ENCODE results near the gene FLYWCH1. TPM values are rescaled to one million over a fixed set of nuclear protein-coding genes. Genes with fewer than 3 reads are reported as not detected.

FLYWCH1 gene
- total and polyA plus RNA-seq, 2 donors (not counting 1 experiment from before 2014, with no cell fraction given), result 78.3 to 120 TPM

- TF ChIP-seq, protein P1, sequence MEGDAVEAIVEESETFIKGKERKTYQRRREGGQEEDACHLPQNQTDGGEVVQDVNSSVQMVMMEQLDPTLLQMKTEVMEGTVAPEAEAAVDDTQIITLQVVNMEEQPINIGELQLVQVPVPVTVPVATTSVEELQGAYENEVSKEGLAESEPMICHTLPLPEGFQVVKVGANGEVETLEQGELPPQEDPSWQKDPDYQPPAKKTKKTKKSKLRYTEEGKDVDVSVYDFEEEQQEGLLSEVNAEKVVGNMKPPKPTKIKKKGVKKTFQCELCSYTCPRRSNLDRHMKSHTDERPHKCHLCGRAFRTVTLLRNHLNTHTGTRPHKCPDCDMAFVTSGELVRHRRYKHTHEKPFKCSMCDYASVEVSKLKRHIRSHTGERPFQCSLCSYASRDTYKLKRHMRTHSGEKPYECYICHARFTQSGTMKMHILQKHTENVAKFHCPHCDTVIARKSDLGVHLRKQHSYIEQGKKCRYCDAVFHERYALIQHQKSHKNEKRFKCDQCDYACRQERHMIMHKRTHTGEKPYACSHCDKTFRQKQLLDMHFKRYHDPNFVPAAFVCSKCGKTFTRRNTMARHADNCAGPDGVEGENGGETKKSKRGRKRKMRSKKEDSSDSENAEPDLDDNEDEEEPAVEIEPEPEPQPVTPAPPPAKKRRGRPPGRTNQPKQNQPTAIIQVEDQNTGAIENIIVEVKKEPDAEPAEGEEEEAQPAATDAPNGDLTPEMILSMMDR (IDR thresholded peaks at IDR 0.05), result no peak
- no peak for TF ChIP-seq EZH2 (IDR thresholded peaks at IDR 0.05; ENCODE audit: borderline replicate concordance, insufficient read depth, low read depth, low read length, poor library complexity, severe bottlenecking)
- Mint-ChIP-seq H3K27ac (peak overlapping the region; percentile 79), H3K4me1 (peaks cover 12% of the 10 kb centered on the region), H3K27me3 (no peaks in the 10 kb centered on the region), H3K4me3 (peak overlapping the region; percentile 97), H3K9me3 (ENCODE audit: insufficient read depth) (no peaks in the 10 kb centered on the region)
- H3K9me3 ChIP-seq (ENCODE audit: control extremely low read depth in 1 of 3, control insufficient read depth in 2 of 3, insufficient read depth in 1 of 3, low read length in 2 of 3), result peaks cover 0 to 7% (median 0%) of the 10 kb centered on the region in 3 donors
- ChIA-PET POLR2A (interaction anchor here (0.7 to 2.0 kb wide), 8 partner anchors 11 to 919 kb away, joined by 3 to 18 read pairs (median 4); partner anchors contain the start of genes ELOB, FLYWCH1 and RPS2), CTCF (interaction anchor here (0.6 to 2.6 kb wide), 10 partner anchors 9 to 45 kb away, joined by 4 to 22 read pairs (median 6); partner anchors contain the start of gene FLYWCH1)
- H4K20me1 ChIP-seq (ENCODE audit: control insufficient read depth, insufficient read depth, low read length, poor library complexity, severe bottlenecking), result no peaks in the 10 kb centered on the region
- ATAC-seq (ENCODE audit: low read depth), result no peak
- H3K79me2 ChIP-seq (ENCODE audit: control insufficient read depth, insufficient read depth, low read length), result peaks cover 14% of the 10 kb centered on the region
- H3K27me3 ChIP-seq (replicated peaks in 1 of 4; ENCODE audit: control extremely low read depth in 1 of 4, control insufficient read depth in 3 of 4, insufficient read depth in 4 of 4, low read length in 3 of 4), result peaks cover 0 to 2% (median 0%) of the 10 kb centered on the region in 4 experiments
- peak overlapping the region; percentile 5 to 85 (median 77) for H3K4me3 ChIP-seq (ENCODE audit: control extremely low read depth in 1 of 5, extremely low read depth in 1 of 5, insufficient read depth in 1 of 5, low read depth in 2 of 5, low read length in 4 of 5)
- H3K36me3 ChIP-seq (replicated peaks in 1 of 2; ENCODE audit: control extremely low read depth in 1 of 2, control insufficient read depth in 1 of 2, extremely low read depth in 1 of 2, insufficient read depth in 2 of 2, low read length in 1 of 2), result no peaks in the 10 kb centered on the region
- H3K9ac ChIP-seq (ENCODE audit: low read length), result peak overlapping the region; percentile 79
- peak overlapping the region; percentile 99 for H2AFZ ChIP-seq (ENCODE audit: insufficient read depth, low read depth, low read length, poor library complexity, severe bottlenecking)
- peaks cover 6 to 14% of the 10 kb centered on the region in 2 donors for H3K4me1 ChIP-seq (ENCODE audit: control insufficient read depth in 2 of 2, insufficient read depth in 2 of 2, low read length in 2 of 2)
- under 1% methylated on average over 31 of the region's 31 CpGs for WGBS (ENCODE audit: insufficient coverage)
- no peak for DNase-seq
- peak overlapping the region; percentile 92 for H3K4me2 ChIP-seq (replicated peaks; ENCODE audit: low read depth, low read length, poor library complexity, severe bottlenecking)
- intact Hi-C loops (cut with micrococcal nuclease), result loop anchor here (1.0 to 5.0 kb wide), 8 partner anchors 8 to 239 kb away; partner anchors contain the start of genes FLYWCH1, PKMYT1 and SRRM2
- H3K27ac ChIP-seq (ENCODE audit: low read length in 2 of 2), result peak overlapping the region; percentile 74 to 86
Observed at GRCh38 chr16:2883458-2883908, 28.2 kb upstream of the FLYWCH1 start.

- ChIA-PET POLR2A (interaction anchor here (0.6 to 0.9 kb wide), 3 partner anchors 12 to 27 kb away, joined by 3 to 4 read pairs (median 3); no protein-coding TSS in a partner anchor), CTCF (interaction anchor here (0.6 to 2.6 kb wide), 6 partner anchors 10 to 45 kb away, joined by 4 to 19 read pairs (median 9); partner anchors contain the start of gene FLYWCH1)
- Histone ChIP-seq H3K36me3 (replicated peaks in 1 of 2; ENCODE audit: control extremely low read depth in 1 of 2, control insufficient read depth in 1 of 2, extremely low read depth in 1 of 2, insufficient read depth in 2 of 2, low read length in 1 of 2) (no peaks in the 10 kb centered on the region), H3K4me1 (ENCODE audit: control insufficient read depth in 2 of 2, insufficient read depth in 2 of 2, low read length in 2 of 2) (peaks cover 6 to 14% of the 10 kb centered on the region in 2 donors), H4K20me1 (ENCODE audit: control insufficient read depth, insufficient read depth, low read length, poor library complexity, severe bottlenecking) (no peaks in the 10 kb centered on the region), H3K27ac (ENCODE audit: low read length in 2 of 2) (no peak overlapping the region), H3K9ac (ENCODE audit: low read length) (peak overlapping the region; percentile 79), H3K79me2 (ENCODE audit: control insufficient read depth, insufficient read depth, low read length) (peaks cover 14% of the 10 kb centered on the region), H3K4me2 (replicated peaks; ENCODE audit: low read depth, low read length, poor library complexity, severe bottlenecking) (peak overlapping the region; percentile 92), H2AFZ (ENCODE audit: insufficient read depth, low read depth, low read length, poor library complexity, severe bottlenecking) (peak overlapping the region; percentile 99), H3K4me3 (ENCODE audit: control extremely low read depth in 1 of 5, extremely low read depth in 1 of 5, insufficient read depth in 1 of 5, low read depth in 2 of 5, low read length in 4 of 5) (peak overlapping the region in 2 of 5 experiments; percentile 83 to 85), H3K27me3 (replicated peaks in 1 of 4; ENCODE audit: control extremely low read depth in 1 of 4, control insufficient read depth in 3 of 4, insufficient read depth in 4 of 4, low read length in 3 of 4) (no peaks in the 10 kb centered on the region), H3K9me3 (ENCODE audit: control extremely low read depth in 1 of 3, control insufficient read depth in 2 of 3, insufficient read depth in 1 of 3, low read length in 2 of 3) (peaks cover 0 to 7% (median 0%) of the 10 kb centered on the region in 3 donors)
- Mint-ChIP-seq H3K4me1 (peaks cover 12% of the 10 kb centered on the region), H3K27me3 (no peaks in the 10 kb centered on the region), H3K9me3 (ENCODE audit: insufficient read depth) (no peaks in the 10 kb centered on the region), H3K27ac (peak overlapping the region; percentile 79), H3K4me3 (peak overlapping the region; percentile 97)
- intact Hi-C loops (cut with micrococcal nuclease), result loop anchor here (5.0 kb wide), 3 partner anchors 98 to 238 kb away; partner anchors contain the start of gene PKMYT1
- ATAC-seq (ENCODE audit: low read depth) (no peak), DNase-seq (no peak)
- TF ChIP-seq, protein P1 (IDR thresholded peaks at IDR 0.05), result no peak
- TF ChIP-seq EZH2 (IDR thresholded peaks at IDR 0.05; ENCODE audit: borderline replicate concordance, insufficient read depth, low read depth, low read length, poor library complexity, severe bottlenecking), result no peak
- 92% methylated on average over 14 of the region's 18 CpGs for WGBS (ENCODE audit: insufficient coverage)
Observed at GRCh38 chr16:2884041-2884451, 27.7 kb upstream of the FLYWCH1 start.

Measured in B cell (primary cell).